Esophagus muscularis mucosa (tissue), 4 donors: ENCODE measurements around the gene ACTMAP. TPM values are rescaled to one million over a fixed set of nuclear protein-coding genes. Genes with fewer than 3 reads are reported as not detected.

ENCODE experiments used
- DNase-seq: peaks from one replicate; pipeline ENCODE4 v3.0.0-alpha.2; 2017; ENCODE audit errors: extremely low spot score
- H3K27ac ChIP-seq, 4 donors: fragments of 200-600 bp; sonication (generic); replicated peaks in 1 of 4; 1 replicate in 3 of 4; 2 replicates in 1 of 4; pipeline ENCODE4 v1.5.1; 2016 to 2019; ENCODE audit warnings: mild to moderate bottlenecking in 1 of 4
- H3K27me3 ChIP-seq, 4 donors: fragments of 200-600 bp; sonication (generic); one replicate each; pipeline versions ENCODE4 v1.5.1 to v1.6.0; 2016 to 2019
- H3K36me3 ChIP-seq, 4 donors: fragments of 200-600 bp; sonication (generic); one replicate each; pipeline ENCODE4 v1.5.1; 2016 to 2019
- H3K4me1 ChIP-seq, 4 donors: fragments of 200-600 bp; sonication (generic); one replicate each; pipeline ENCODE4 v1.5.1; 2016 to 2019
- H3K4me3 ChIP-seq, 4 donors: fragments of 200-600 bp; sonication (generic); 1 replicate in 2 of 4; 2 replicates in 2 of 4; pipeline ENCODE4 v1.5.1; 2016 to 2019; ENCODE audit warnings: mild to moderate bottlenecking in 4 of 4, moderate library complexity in 1 of 4
- H3K9me3 ChIP-seq, 4 donors: fragments of 200-600 bp; sonication (generic); 1 replicate in 3 of 4; 2 replicates in 1 of 4; pipeline ENCODE4 v1.5.1; 2016 to 2019
- CTCF ChIP-seq, 3 experiments: fragments of 200-600 bp in 2 of 3; fragments of 450-650 bp in 1 of 3; sonication (generic) in 2 of 3; IDR thresholded peaks; one replicate each; pipeline ENCODE4 v1.5.1; 2017 to 2019; ENCODE audit warnings: antibody characterized with exemption in 3 of 3, mild to moderate bottlenecking in 2 of 3, moderate library complexity in 1 of 3
- EP300 ChIP-seq: sonication (generic); formaldehyde crosslinking; IDR thresholded peaks from one replicate; pipeline ENCODE4 v1.6.1; 2017; ENCODE audit warnings: antibody characterized with exemption
- POLR2A ChIP-seq: fragments of 450-650 bp; IDR thresholded peaks from one replicate; pipeline ENCODE4 v1.6.1; 2017; ENCODE audit warnings: antibody characterized with exemption, moderate library complexity, mild to moderate bottlenecking, low read depth
- POLR2AphosphoS5 ChIP-seq, 2 donors: sonication (generic); formaldehyde crosslinking; IDR thresholded peaks; one replicate each; pipeline ENCODE4 v1.6.1; 2017; ENCODE audit warnings: antibody characterized with exemption in 2 of 2
- WGBS: methylation state at CpG from one replicate; pipeline ENCODE4 v1.1.5; 2018; 5-methylcytosine and 5-hydroxymethylcytosine counted together
- intact Hi-C: fragments of 100-400 bp; cut with DNase I; formaldehyde crosslinking; loops from one replicate; pipeline ENCODE4 v1.15.1; 2023
- total RNA-seq, 4 donors: library from RNA; depleted of rRNA; stranded (reverse); fragments of >200 nt; gene quantifications; one replicate each; pipeline versions ENCODE4 v1.1.0 to v1.2.1, GENCODE V29; 2016

The ACTMAP gene
- total RNA-seq, 4 donors from 2014 or later: 1.7 to 4.6 (median 3.7) TPM

- Histone ChIP-seq H3K4me1 (no peaks in the 10 kb centered on the region), H3K4me3 (no peak overlapping the region), H3K27ac (no peak overlapping the region), H3K27me3 (no peaks in the 10 kb centered on the region), H3K36me3 (peaks cover 67 to 89% (median 80%) of the 10 kb centered on the region in 4 donors), H3K9me3 (no peaks in the 10 kb centered on the region)
- intact Hi-C loops: no loop called here
- no peak for DNase-seq
- TF ChIP-seq POLR2AphosphoS5 (IDR thresholded peaks at IDR 0.05) (no peak), CTCF (IDR thresholded peaks at IDR 0.05) (no peak), EP300 (no peak), POLR2A (no peak)
- 97% methylated on average over 10 of the region's 10 CpGs for WGBS
These were observed 13.7 kb upstream of the ACTMAP start for GRCh38 chr19:40763963-40764362.

- H3K4me1 ChIP-seq: no peaks in the 10 kb centered on the region
- DNase-seq: no peak
- no peaks in the 10 kb centered on the region for H3K9me3 ChIP-seq
- no peaks in the 10 kb centered on the region for H3K27me3 ChIP-seq
- intact Hi-C loops: no loop called here
- WGBS: 87% methylated on average over 7 of the region's 7 CpGs
- H3K4me3 ChIP-seq: no peak overlapping the region
- TF ChIP-seq EP300 (no peak), CTCF (IDR thresholded peaks at IDR 0.05) (no peak), POLR2A (no peak), POLR2AphosphoS5 (IDR thresholded peaks at IDR 0.05) (no peak)
- H3K36me3 ChIP-seq: peaks cover 72 to 94% (median 84%) of the 10 kb centered on the region in 4 donors
- H3K27ac ChIP-seq: no peak overlapping the region
These were observed 13.2 kb upstream of the ACTMAP start for GRCh38 chr19:40763526-40763925.

- DNase-seq: no peak
- H3K9me3 ChIP-seq: no peaks in the 10 kb centered on the region
- TF ChIP-seq CTCF (IDR thresholded peaks at IDR 0.05): no peak
- TF ChIP-seq POLR2A: no peak
- TF ChIP-seq POLR2AphosphoS5 (IDR thresholded peaks at IDR 0.05): no peak
- TF ChIP-seq EP300: no peak
- H3K27me3 ChIP-seq: no peaks in the 10 kb centered on the region
- peaks cover 75 to 99% (median 90%) of the 10 kb centered on the region in 4 donors for H3K36me3 ChIP-seq
- no peaks in the 10 kb centered on the region for H3K4me1 ChIP-seq
- no peak overlapping the region for H3K27ac ChIP-seq
- WGBS: 93% methylated on average over 13 of the region's 17 CpGs
- intact Hi-C loops: no loop called here
- H3K4me3 ChIP-seq: no peak overlapping the region
These were observed 12.6 kb upstream of the ACTMAP start for GRCh38 chr19:40762754-40763470.

GRCh38 chr19:40759352-40759751 lies 9.1 kb upstream of the ACTMAP start:
- WGBS: 87% methylated on average over 13 of the region's 13 CpGs
- intact Hi-C loops: no loop called here
- H3K4me1 ChIP-seq: peaks cover 11 to 30% (median 28%) of the 10 kb centered on the region in 4 donors

More at GRCh38 chr19:40759352-40759751, 9.1 kb upstream of the ACTMAP start:
- Histone ChIP-seq H3K27me3 (no peaks in the 10 kb centered on the region), H3K4me3 (no peak overlapping the region), H3K27ac (no peak overlapping the region), H3K36me3 (peaks cover 67 to 98% (median 89%) of the 10 kb centered on the region in 4 donors), H3K9me3 (no peaks in the 10 kb centered on the region)
- DNase-seq: no peak
- no peak for TF ChIP-seq POLR2A
- no peak for TF ChIP-seq POLR2AphosphoS5 (IDR thresholded peaks at IDR 0.05)
- TF ChIP-seq EP300: no peak
- no peak for TF ChIP-seq CTCF (IDR thresholded peaks at IDR 0.05)
